Breast epithelium (tissue), 3 donors: ENCODE results near the gene SLC16A6.
A peak's percentile ranks its signal among the peaks of the same experiment; 100 is the strongest.

Source experiments
- POLR2A ChIP-seq: fragments of 450-650 bp; IDR thresholded peaks from one replicate; pipeline ENCODE4 v1.6.1; 2016; ENCODE audit warnings: antibody characterized with exemption, mild to moderate bottlenecking, moderate library complexity
- POLR2AphosphoS5 ChIP-seq, 3 donors: sonication (generic); formaldehyde crosslinking; IDR thresholded peaks; one replicate each; pipeline ENCODE4 v1.6.1; 2017; ENCODE audit warnings: antibody characterized with exemption in 3 of 3
- TF ChIP-seq, protein P1 (sequence below), 3 donors: fragments of 450-650 bp; IDR thresholded peaks; one replicate each; pipeline ENCODE4 v1.5.1; 2016 to 2017; ENCODE audit warnings: antibody characterized with exemption in 3 of 3, mild to moderate bottlenecking in 3 of 3, moderate library complexity in 3 of 3

DNA sequence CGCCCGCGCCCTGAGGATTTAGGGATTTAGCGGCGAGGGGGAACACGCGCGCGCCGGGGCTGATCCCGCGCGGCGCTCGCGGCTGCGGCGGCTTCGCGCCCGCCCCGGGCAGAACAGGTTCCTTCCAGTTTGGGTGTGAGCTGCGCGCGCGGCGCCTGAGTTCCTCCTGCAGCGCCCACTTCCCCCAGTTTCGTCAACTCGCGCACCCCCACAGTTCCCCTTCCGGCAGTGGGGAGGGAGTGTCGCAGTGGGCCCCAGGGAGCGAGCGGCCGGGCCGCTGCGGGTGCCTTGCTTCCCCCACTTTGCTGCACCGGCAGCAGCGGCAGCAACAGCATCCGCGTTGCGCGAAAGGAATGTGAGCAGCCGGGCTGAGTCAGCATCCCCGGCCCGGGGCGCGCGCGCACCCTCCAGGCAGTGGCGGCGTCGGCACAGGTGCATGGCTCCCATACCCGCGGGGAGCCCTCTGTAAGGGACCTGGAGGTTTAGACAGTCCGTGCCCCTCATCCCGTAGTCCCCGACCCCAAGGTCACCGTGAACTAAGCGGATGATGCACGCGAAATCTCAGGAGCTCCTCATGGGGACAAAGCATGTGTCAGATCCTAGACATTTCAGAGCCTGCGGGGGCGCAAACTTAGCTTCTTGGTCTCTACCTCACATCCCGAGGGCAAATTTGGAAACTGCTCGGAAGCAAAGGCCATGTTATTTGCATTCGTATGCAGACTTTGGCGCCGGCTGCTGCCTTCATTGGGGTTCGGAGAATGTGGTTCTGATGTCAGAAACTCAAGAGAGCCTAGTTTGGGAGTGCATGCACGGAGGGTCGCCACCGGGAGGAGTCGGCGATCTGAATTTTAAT is 1.1 kb upstream of the SLC16A6 start:
- TF ChIP-seq, protein P1, sequence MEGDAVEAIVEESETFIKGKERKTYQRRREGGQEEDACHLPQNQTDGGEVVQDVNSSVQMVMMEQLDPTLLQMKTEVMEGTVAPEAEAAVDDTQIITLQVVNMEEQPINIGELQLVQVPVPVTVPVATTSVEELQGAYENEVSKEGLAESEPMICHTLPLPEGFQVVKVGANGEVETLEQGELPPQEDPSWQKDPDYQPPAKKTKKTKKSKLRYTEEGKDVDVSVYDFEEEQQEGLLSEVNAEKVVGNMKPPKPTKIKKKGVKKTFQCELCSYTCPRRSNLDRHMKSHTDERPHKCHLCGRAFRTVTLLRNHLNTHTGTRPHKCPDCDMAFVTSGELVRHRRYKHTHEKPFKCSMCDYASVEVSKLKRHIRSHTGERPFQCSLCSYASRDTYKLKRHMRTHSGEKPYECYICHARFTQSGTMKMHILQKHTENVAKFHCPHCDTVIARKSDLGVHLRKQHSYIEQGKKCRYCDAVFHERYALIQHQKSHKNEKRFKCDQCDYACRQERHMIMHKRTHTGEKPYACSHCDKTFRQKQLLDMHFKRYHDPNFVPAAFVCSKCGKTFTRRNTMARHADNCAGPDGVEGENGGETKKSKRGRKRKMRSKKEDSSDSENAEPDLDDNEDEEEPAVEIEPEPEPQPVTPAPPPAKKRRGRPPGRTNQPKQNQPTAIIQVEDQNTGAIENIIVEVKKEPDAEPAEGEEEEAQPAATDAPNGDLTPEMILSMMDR (IDR thresholded peaks at IDR 0.05): no peak
- TF ChIP-seq POLR2AphosphoS5 (IDR thresholded peaks at IDR 0.05) (peak in 2 of 3 donors; percentile 29 to 54), POLR2A (peak; percentile 30)
